PC-9 (cell line): Measurements from ENCODE around the gene ATP1A4.

Experiments used
- CTCF ChIP-seq: fragments of 200-600 bp; sonication (generic); conservative IDR thresholded peaks from 2 replicates; pipeline ENCODE4 v1.6.1; 2017; ENCODE audit warnings: mixed run types, antibody characterized with exemption, mild to moderate bottlenecking, moderate library complexity
- EZH2 ChIP-seq: fragments of 200-600 bp; sonication (generic); IDR thresholded peaks from 2 replicates; pipeline ENCODE4 v1.8.0; 2017; ENCODE audit warnings: antibody characterized with exemption, low read depth

- TF ChIP-seq CTCF (no peak), EZH2 (no peak)
Observed at GRCh38 chr1:160109686-160110085, 41.7 kb upstream of the ATP1A4 start.
